K562 (cell line): ENCODE measurements around the gene GP1BB. TPM values are rescaled to one million over a fixed set of nuclear protein-coding genes. Genes with fewer than 3 reads are reported as not detected.

Experiments
- CGGBP1 ChIP-seq: fragments of 250-450 bp; sonication (Bioruptor Pico); IDR thresholded peaks from 2 replicates; pipeline ENCODE4 v1.9.0; 2021; ENCODE audit warnings: mild to moderate bottlenecking
- CHCHD3 ChIP-seq: fragments of 250-450 bp; sonication (Bioruptor Pico); IDR thresholded peaks from 2 replicates; pipeline ENCODE4 v2.1.2; 2022; ENCODE audit warnings: mild to moderate bottlenecking
- E2F4 ChIP-seq: sonication (generic); formaldehyde crosslinking; IDR thresholded peaks from 2 replicates; pipeline ENCODE4 v1.8.0; 2022; ENCODE audit warnings: mild to moderate bottlenecking, low read depth, missing genetic modification reagents
- EZH2 ChIP-seq: IDR thresholded peaks from 2 replicates; pipeline ENCODE4 v1.6.1; 2012; ENCODE audit warnings: low read depth, mild to moderate bottlenecking, inconsistent platforms, low read length, borderline replicate concordance
- GABPB2 ChIP-seq: fragments of 250-450 bp; sonication (Bioruptor Pico); conservative IDR thresholded peaks from 2 replicates; pipeline ENCODE4 v1.5.1; 2021; ENCODE audit warnings: mild to moderate bottlenecking
- HLTF ChIP-seq: fragments of 450-650 bp; IDR thresholded peaks from 2 replicates; pipeline ENCODE4 v1.6.1; 2016
- HNRNPH1 ChIP-seq: fragments of 200-400 bp; formaldehyde crosslinking; optimal IDR thresholded peaks from 2 replicates; pipeline ENCODE3; 2017; ENCODE audit warnings: low read depth, mild to moderate bottlenecking, low read length, moderate library complexity
- MBD1 ChIP-seq: fragments of 250-450 bp; sonication (Bioruptor Pico); IDR thresholded peaks from 2 replicates; pipeline ENCODE4 v1.8.0; 2022; ENCODE audit warnings: inconsistent platforms
- MCM5 ChIP-seq: fragments of 450-650 bp; IDR thresholded peaks from 2 replicates; pipeline ENCODE4 v1.6.1; 2016; ENCODE audit warnings: low read depth
- MYC ChIP-seq, 2 experiments: fragments of 250-450 bp in 1 of 2; sonication (Bioruptor Pico) in 1 of 2; IDR thresholded peaks; 2 replicates each; pipeline versions ENCODE4 v1.5.1 to v1.6.1; 2012 to 2021; ENCODE audit warnings: low read depth in 2 of 2, borderline replicate concordance in 1 of 2, improper control_type of control experiment in 1 of 2, low read length in 1 of 2, mild to moderate bottlenecking in 1 of 2, moderate library complexity in 1 of 2
- NFXL1 ChIP-seq: fragments of 450-650 bp; formaldehyde crosslinking; IDR thresholded peaks from 2 replicates; pipeline ENCODE4 v1.4.0; 2021; ENCODE audit warnings: mild to moderate bottlenecking
- POU5F1 ChIP-seq: fragments of 150-350 bp; IDR thresholded peaks from 2 replicates; pipeline ENCODE4 v1.6.1; 2014; ENCODE audit warnings: borderline replicate concordance, low read length, low read depth, mild to moderate bottlenecking; ENCODE audit not compliant: partially characterized antibody
- RBM25 ChIP-seq: fragments of 200-400 bp; formaldehyde crosslinking; IDR thresholded peaks from 2 replicates; pipeline ENCODE4 v1.6.1; 2018; ENCODE audit warnings: low read length, low read depth, moderate library complexity; ENCODE audit not compliant: severe bottlenecking
- RHOXF2B ChIP-seq: fragments of 250-450 bp; sonication (Bioruptor Pico); conservative IDR thresholded peaks from 2 replicates; pipeline ENCODE4 v1.5.1; 2021
- SIX5 ChIP-seq, 2 experiments: IDR thresholded peaks; 2 replicates each; pipeline ENCODE4 v1.6.1; 2011; ENCODE audit warnings: low read length in 2 of 2, borderline replicate concordance in 1 of 2, low read depth in 1 of 2, mild to moderate bottlenecking in 1 of 2, moderate library complexity in 1 of 2; ENCODE audit not compliant: insufficient read depth in 1 of 2
- SMAD2 ChIP-seq: fragments of 150-350 bp; IDR thresholded peaks from 2 replicates; pipeline ENCODE4 v1.6.1; 2014; ENCODE audit warnings: low read depth, mild to moderate bottlenecking, low read length
- SRSF9 ChIP-seq: fragments of 200-400 bp; formaldehyde crosslinking; IDR thresholded peaks from 2 replicates; pipeline ENCODE4 v1.6.1; 2017; ENCODE audit warnings: low read depth, low read length, borderline replicate concordance
- TCF7 ChIP-seq: sonication (generic); IDR thresholded peaks from 2 replicates; pipeline ENCODE4 v1.6.1; 2016; ENCODE audit warnings: antibody characterized with exemption, borderline replicate concordance
- THRB ChIP-seq: fragments of 450-650 bp; formaldehyde crosslinking; conservative IDR thresholded peaks from 2 replicates; pipeline ENCODE4 v1.4.0; 2022; ENCODE audit warnings: mild to moderate bottlenecking, missing genetic modification characterization
- ZC3H11A ChIP-seq: IDR thresholded peaks from 2 replicates; pipeline ENCODE4 v1.6.1; 2012; ENCODE audit warnings: low read depth, low read length, improper control_type of control experiment
- ZNF140 ChIP-seq: fragments of 250-450 bp; sonication (Bioruptor Pico); IDR thresholded peaks from 2 replicates; pipeline ENCODE4 v1.8.0; 2021; ENCODE audit warnings: moderate library complexity, mild to moderate bottlenecking, inconsistent platforms
- ZNF277 ChIP-seq: fragments of 250-450 bp; sonication (Bioruptor Pico); IDR thresholded peaks from 2 replicates; pipeline ENCODE4 v1.8.0; 2022; ENCODE audit warnings: inconsistent platforms, mild to moderate bottlenecking, moderate library complexity, borderline replicate concordance
- ZNF76 ChIP-seq: fragments of 250-450 bp; sonication (Bioruptor Pico); IDR thresholded peaks from 2 replicates; pipeline ENCODE4 v1.4.0; 2020; ENCODE audit warnings: mild to moderate bottlenecking, moderate library complexity, borderline replicate concordance
- polyA plus RNA-seq, 8 experiments: library from polyadenylated mRNA; depleted of rRNA in 4 of 8; stranded (reverse) in 5 of 8; unstranded in 3 of 8; fragments of >200 nt; fragmentation: Nextera tagmentation in 2 of 8; fragmentation: Illumina TruSeq in 1 of 8; extraction: Ambion mirVana in 2 of 8; extraction: Trizol in 1 of 8; gene quantifications; 2 replicates each; pipeline versions ENCODE4 v1.2.1 to v1.2.3, GENCODE V29; 2011 to 2014; ENCODE audit warnings: inconsistent platforms in 1 of 8, missing spikeins in 1 of 8
- total RNA-seq, 7 experiments: library from RNA; depleted of rRNA in 6 of 7; stranded (reverse); fragments of >200 nt in 6 of 7; fragmentation: Illumina TruSeq in 2 of 7; extraction: Trizol in 2 of 7; gene quantifications; 2 replicates each; pipeline versions ENCODE4 v1.2.1 to v1.2.3, GENCODE V29; 2011 to 2021; ENCODE audit warnings: low replicate concordance in 1 of 7

Gene GP1BB
- total and polyA plus RNA-seq, 9 of the 15 experiments (the other 6 are each of a cell fraction or from before 2014, with no cell fraction given) = 0.69 to 162 (median 2.8) TPM

- TF ChIP-seq THRB (CRISPR knock-in tag) = no peak
- no peak for TF ChIP-seq SIX5 (IDR thresholded peaks at IDR 0.05; ENCODE audit: borderline replicate concordance in 1 of 2, insufficient read depth in 1 of 2, low read depth in 1 of 2, low read length in 2 of 2)
- TF ChIP-seq MCM5 = no peak
- no peak for TF ChIP-seq NFXL1 (CRISPR knock-in tag)
- TF ChIP-seq GABPB2 = 0 out of 2 replicates have a peak, but pooled peaks have one; percentile 51
- no peak for TF ChIP-seq RBM25
- no peak for TF ChIP-seq HNRNPH1
- no peak for TF ChIP-seq CGGBP1 (CRISPR knock-in tag)
- TF ChIP-seq EZH2 = no peak
- TF ChIP-seq HLTF = no peak
- TF ChIP-seq ZNF76 (CRISPR knock-in tag) = no peak
- no peak for TF ChIP-seq TCF7
- TF ChIP-seq POU5F1 = no peak
- no peak; the same call in 1 of the 2 replicates for TF ChIP-seq MYC (IDR thresholded peaks at IDR 0.05; ENCODE audit: low read depth, low read length)
- peak; percentile 63; the same call in 1 of the 2 replicates for TF ChIP-seq MYC (CRISPR knock-in tag; IDR thresholded peaks at IDR 0.05; ENCODE audit: borderline replicate concordance, low read depth)
- peak; percentile 77; the same call in 1 of the 2 replicates for TF ChIP-seq CHCHD3 (CRISPR knock-in tag)
- no peak for TF ChIP-seq E2F4 (CRISPR knock-in tag)
- no peak for TF ChIP-seq SMAD2
- TF ChIP-seq SRSF9 = no peak
- TF ChIP-seq MBD1 = no peak
- peak; percentile 92 for TF ChIP-seq RHOXF2B (CRISPR knock-in tag)
- TF ChIP-seq ZNF140 (CRISPR knock-in tag) = no peak
- no peak for TF ChIP-seq ZNF277 (CRISPR knock-in tag)
- no peak for TF ChIP-seq ZC3H11A
These were observed 9.6 kb upstream of the GP1BB start (continued) for GRCh38 chr22:19713650-19714311.
